ENCODE measurements around the gene APC2. TPM values are rescaled to one million over a fixed set of nuclear protein-coding genes. Genes with fewer than 3 reads are reported as not detected.

Gene APC2
- total RNA-seq, 1 experiment from 2014 or later: 1.4 TPM

DNA sequence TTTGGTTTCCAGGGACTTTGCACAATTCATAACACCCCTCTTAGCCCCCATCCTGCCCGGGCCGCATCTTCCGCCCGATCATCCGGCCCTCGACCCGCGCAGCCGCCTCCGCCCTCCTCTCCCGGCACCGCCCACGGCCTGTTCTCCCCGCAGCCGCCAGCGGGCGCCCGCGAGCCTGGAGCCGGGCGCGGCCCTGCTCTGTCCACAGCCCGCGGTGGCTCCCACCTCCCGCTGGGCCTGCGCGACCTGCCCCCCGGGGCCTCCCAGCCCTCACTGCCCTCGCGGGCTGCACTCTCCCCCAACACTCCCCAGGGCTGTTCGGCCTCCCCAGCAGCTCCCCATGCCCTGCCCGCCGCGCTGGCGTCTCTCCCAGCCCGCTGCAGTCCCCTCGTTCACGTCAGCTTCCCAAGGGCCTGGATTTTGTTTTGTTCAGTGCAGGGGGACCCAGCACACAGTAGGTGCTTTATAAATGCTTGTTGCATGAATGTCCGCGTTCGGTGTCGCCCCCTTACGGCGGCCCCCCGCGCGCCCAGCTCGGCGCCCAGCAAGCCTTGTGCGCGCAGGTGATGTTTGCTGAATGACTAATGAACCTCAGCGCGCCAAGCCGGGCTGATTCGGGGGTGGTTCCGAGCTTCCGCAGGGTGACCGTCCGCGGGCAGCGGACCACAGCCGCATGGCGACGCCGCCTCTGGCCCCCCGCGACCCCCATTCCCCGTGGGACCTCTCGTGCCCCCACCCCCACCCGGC is 4.6 kb upstream of the APC2 start:
- Mint-ChIP-seq H3K27me3 (ENCODE audit: low read depth) (peaks cover 38% of the 10 kb centered on the region), H3K9me3 (no peaks in the 10 kb centered on the region), H3K4me1 (peaks cover 19% of the 10 kb centered on the region), H3K27ac (no peak overlapping the region), H3K4me3 (peak overlapping the region; percentile 69), H3K36me3 (peaks cover 23% of the 10 kb centered on the region)
- CTCF ChIA-PET: interaction anchor here (0.8 to 5.0 kb wide), 19 partner anchors 9 to 348 kb away, joined by 3 to 56 read pairs (median 6); partner anchors contain the start of genes C19orf25 and REEP6
- peak; percentile 56 for ATAC-seq
- POLR2A ChIA-PET: interaction anchor here (1.4 to 1.8 kb wide), 3 partner anchors 28 to 166 kb away, joined by 3 to 5 read pairs (median 4); no protein-coding TSS in a partner anchor
- DNase-seq (ENCODE audit: low spot score): peak; percentile 82
- TF ChIP-seq, protein P1, sequence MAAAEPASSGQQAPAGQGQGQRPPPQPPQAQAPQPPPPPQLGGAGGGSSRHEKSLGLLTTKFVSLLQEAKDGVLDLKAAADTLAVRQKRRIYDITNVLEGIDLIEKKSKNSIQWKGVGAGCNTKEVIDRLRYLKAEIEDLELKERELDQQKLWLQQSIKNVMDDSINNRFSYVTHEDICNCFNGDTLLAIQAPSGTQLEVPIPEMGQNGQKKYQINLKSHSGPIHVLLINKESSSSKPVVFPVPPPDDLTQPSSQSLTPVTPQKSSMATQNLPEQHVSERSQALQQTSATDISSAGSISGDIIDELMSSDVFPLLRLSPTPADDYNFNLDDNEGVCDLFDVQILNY (CRISPR knock-in tag; IDR thresholded peaks at IDR 0.05): peak; percentile 53; the same call in 1 of the 2 replicates
- TF ChIP-seq MYBL2 (CRISPR knock-in tag; IDR thresholded peaks at IDR 0.05) (peak; percentile 65), KAT7 (CRISPR knock-in tag; IDR thresholded peaks at IDR 0.05; ENCODE audit: borderline replicate concordance) (peak; percentile 66; the same call in 1 of the 2 replicates), FOXK1 (CRISPR knock-in tag; IDR thresholded peaks at IDR 0.05) (0 out of 2 replicates have a peak, but pooled peaks have one; percentile 19), TCF7 (CRISPR knock-in tag; IDR thresholded peaks at IDR 0.05; ENCODE audit: low read depth) (0 out of 2 replicates have a peak, but pooled peaks have one; percentile 34), FOXP1 (CRISPR knock-in tag; IDR thresholded peaks at IDR 0.05; ENCODE audit: borderline replicate concordance) (peak; percentile 64; the same call in 1 of the 2 replicates), ZNF317 (CRISPR knock-in tag; IDR thresholded peaks at IDR 0.05; ENCODE audit: borderline replicate concordance, low read depth) (no peak), ZNF423 (CRISPR knock-in tag; IDR thresholded peaks at IDR 0.05) (peak; percentile 48; the same call in 1 of the 2 replicates), SP1 (CRISPR knock-in tag; conservative IDR thresholded peaks at IDR 0.05) (peak; percentile 83), ZNF263 (CRISPR knock-in tag; IDR thresholded peaks at IDR 0.05; ENCODE audit: low read depth) (no peak), GTF2I (CRISPR knock-in tag; conservative IDR thresholded peaks at IDR 0.05) (0 out of 2 replicates have a peak, but pooled peaks have one; percentile 46)
- TF ChIP-seq, protein P2, sequence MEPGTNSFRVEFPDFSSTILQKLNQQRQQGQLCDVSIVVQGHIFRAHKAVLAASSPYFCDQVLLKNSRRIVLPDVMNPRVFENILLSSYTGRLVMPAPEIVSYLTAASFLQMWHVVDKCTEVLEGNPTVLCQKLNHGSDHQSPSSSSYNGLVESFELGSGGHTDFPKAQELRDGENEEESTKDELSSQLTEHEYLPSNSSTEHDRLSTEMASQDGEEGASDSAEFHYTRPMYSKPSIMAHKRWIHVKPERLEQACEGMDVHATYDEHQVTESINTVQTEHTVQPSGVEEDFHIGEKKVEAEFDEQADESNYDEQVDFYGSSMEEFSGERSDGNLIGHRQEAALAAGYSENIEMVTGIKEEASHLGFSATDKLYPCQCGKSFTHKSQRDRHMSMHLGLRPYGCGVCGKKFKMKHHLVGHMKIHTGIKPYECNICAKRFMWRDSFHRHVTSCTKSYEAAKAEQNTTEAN (CRISPR knock-in tag; IDR thresholded peaks at IDR 0.05): peak; percentile 62; the same call in 1 of the 2 replicates
- TF ChIP-seq, protein P3, sequence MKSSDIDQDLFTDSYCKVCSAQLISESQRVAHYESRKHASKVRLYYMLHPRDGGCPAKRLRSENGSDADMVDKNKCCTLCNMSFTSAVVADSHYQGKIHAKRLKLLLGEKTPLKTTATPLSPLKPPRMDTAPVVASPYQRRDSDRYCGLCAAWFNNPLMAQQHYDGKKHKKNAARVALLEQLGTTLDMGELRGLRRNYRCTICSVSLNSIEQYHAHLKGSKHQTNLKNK (CRISPR knock-in tag; IDR thresholded peaks at IDR 0.05): 0 out of 2 replicates have a peak, but pooled peaks have one; percentile 2
- TF ChIP-seq, protein P4, sequence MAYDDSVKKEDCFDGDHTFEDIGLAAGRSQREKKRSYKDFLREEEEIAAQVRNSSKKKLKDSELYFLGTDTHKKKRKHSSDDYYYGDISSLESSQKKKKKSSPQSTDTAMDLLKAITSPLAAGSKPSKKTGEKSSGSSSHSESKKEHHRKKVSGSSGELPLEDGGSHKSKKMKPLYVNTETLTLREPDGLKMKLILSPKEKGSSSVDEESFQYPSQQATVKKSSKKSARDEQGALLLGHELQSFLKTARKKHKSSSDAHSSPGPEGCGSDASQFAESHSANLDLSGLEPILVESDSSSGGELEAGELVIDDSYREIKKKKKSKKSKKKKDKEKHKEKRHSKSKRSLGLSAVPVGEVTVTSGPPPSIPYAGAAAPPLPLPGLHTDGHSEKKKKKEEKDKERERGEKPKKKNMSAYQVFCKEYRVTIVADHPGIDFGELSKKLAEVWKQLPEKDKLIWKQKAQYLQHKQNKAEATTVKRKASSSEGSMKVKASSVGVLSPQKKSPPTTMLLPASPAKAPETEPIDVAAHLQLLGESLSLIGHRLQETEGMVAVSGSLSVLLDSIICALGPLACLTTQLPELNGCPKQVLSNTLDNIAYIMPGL (CRISPR knock-in tag; IDR thresholded peaks at IDR 0.05): peak; percentile 89
- TF ChIP-seq, protein P5, sequence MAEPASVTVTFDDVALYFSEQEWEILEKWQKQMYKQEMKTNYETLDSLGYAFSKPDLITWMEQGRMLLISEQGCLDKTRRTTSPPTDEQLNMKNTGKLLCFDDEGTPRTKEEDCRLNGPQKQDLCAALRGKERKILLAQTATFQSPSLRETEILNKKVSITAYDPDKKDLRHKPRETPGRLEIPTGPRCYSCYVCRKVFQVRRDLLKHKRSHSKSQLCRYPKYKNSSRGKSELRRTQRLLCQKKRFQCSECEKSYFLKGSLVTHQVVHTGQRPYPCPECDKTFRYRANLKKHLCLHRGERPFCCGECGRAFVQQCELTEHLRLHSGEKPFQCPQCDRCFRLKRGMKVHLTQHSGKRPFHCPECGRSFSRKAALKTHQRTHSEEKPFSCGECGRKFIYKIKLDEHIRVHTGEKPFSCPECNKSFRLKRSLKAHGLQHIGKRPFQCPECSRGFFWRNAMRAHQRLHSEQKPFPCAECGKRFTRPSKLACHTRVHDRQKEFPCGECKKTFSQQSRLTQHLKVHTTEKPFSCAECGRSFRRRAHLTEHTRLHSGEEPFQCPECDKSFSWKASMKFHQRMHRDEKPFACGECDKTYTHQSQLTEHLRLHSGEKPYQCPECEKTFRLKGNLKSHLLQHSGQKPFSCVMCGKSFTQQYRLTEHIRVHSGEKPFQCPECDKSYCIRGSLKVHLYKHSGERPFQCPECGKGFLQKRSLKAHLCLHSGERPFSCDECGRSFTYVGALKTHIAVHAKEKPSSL (CRISPR knock-in tag; conservative IDR thresholded peaks at IDR 0.05): no peak
- TF ChIP-seq, protein P6, sequence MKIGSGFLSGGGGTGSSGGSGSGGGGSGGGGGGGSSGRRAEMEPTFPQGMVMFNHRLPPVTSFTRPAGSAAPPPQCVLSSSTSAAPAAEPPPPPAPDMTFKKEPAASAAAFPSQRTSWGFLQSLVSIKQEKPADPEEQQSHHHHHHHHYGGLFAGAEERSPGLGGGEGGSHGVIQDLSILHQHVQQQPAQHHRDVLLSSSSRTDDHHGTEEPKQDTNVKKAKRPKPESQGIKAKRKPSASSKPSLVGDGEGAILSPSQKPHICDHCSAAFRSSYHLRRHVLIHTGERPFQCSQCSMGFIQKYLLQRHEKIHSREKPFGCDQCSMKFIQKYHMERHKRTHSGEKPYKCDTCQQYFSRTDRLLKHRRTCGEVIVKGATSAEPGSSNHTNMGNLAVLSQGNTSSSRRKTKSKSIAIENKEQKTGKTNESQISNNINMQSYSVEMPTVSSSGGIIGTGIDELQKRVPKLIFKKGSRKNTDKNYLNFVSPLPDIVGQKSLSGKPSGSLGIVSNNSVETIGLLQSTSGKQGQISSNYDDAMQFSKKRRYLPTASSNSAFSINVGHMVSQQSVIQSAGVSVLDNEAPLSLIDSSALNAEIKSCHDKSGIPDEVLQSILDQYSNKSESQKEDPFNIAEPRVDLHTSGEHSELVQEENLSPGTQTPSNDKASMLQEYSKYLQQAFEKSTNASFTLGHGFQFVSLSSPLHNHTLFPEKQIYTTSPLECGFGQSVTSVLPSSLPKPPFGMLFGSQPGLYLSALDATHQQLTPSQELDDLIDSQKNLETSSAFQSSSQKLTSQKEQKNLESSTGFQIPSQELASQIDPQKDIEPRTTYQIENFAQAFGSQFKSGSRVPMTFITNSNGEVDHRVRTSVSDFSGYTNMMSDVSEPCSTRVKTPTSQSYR (CRISPR knock-in tag; IDR thresholded peaks at IDR 0.05): no peak
- TF ChIP-seq, protein P7, sequence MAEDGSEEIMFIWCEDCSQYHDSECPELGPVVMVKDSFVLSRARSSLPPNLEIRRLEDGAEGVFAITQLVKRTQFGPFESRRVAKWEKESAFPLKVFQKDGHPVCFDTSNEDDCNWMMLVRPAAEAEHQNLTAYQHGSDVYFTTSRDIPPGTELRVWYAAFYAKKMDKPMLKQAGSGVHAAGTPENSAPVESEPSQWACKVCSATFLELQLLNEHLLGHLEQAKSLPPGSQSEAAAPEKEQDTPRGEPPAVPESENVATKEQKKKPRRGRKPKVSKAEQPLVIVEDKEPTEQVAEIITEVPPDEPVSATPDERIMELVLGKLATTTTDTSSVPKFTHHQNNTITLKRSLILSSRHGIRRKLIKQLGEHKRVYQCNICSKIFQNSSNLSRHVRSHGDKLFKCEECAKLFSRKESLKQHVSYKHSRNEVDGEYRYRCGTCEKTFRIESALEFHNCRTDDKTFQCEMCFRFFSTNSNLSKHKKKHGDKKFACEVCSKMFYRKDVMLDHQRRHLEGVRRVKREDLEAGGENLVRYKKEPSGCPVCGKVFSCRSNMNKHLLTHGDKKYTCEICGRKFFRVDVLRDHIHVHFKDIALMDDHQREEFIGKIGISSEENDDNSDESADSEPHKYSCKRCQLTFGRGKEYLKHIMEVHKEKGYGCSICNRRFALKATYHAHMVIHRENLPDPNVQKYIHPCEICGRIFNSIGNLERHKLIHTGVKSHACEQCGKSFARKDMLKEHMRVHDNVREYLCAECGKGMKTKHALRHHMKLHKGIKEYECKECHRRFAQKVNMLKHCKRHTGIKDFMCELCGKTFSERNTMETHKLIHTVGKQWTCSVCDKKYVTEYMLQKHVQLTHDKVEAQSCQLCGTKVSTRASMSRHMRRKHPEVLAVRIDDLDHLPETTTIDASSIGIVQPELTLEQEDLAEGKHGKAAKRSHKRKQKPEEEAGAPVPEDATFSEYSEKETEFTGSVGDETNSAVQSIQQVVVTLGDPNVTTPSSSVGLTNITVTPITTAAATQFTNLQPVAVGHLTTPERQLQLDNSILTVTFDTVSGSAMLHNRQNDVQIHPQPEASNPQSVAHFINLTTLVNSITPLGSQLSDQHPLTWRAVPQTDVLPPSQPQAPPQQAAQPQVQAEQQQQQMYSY (CRISPR knock-in tag; IDR thresholded peaks at IDR 0.05): peak; percentile 72; the same call in 1 of the 2 replicates
- TF ChIP-seq, protein P8, sequence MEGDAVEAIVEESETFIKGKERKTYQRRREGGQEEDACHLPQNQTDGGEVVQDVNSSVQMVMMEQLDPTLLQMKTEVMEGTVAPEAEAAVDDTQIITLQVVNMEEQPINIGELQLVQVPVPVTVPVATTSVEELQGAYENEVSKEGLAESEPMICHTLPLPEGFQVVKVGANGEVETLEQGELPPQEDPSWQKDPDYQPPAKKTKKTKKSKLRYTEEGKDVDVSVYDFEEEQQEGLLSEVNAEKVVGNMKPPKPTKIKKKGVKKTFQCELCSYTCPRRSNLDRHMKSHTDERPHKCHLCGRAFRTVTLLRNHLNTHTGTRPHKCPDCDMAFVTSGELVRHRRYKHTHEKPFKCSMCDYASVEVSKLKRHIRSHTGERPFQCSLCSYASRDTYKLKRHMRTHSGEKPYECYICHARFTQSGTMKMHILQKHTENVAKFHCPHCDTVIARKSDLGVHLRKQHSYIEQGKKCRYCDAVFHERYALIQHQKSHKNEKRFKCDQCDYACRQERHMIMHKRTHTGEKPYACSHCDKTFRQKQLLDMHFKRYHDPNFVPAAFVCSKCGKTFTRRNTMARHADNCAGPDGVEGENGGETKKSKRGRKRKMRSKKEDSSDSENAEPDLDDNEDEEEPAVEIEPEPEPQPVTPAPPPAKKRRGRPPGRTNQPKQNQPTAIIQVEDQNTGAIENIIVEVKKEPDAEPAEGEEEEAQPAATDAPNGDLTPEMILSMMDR (IDR thresholded peaks at IDR 0.05): peak; percentile 88

All from WTC11 (cell line).